Posterior vena cava (tissue), 2 donors: ENCODE data around the gene RAVER2. TPM values are rescaled to one million over a fixed set of nuclear protein-coding genes. Genes with fewer than 3 reads are reported as not detected.
"Not testable (repeated sequence)": the region's sequence is repeated elsewhere in the genome, so short reads cannot be mapped to it uniquely, and the experiment has no call there.

Experiments
- DNase-seq: peaks from one replicate; pipeline ENCODE4 v3.0.0-alpha.2; 2020; ENCODE audit warnings: low spot score
- intact Hi-C, 2 donors: fragments of 100-400 bp; cut with DNase I; formaldehyde crosslinking; loops; one replicate each; pipeline versions ENCODE4 v1.14.1 to v1.14.2; 2022 to 2023
- long read RNA-seq, 2 donors: library from polyadenylated mRNA; unstranded; transcript quantifications; one replicate each; pipeline ENCODE4 v2.0.0, GENCODE V29; 2020 to 2021
- total RNA-seq, 2 donors: library from RNA; stranded (reverse); fragmentation: NEBNext Ultra II Directional; extraction: Animal tissue kit (Norgen Biotek cat#: 25700); gene quantifications; one replicate each; pipeline ENCODE4 v1.2.1, GENCODE V29; 2021
- donor health status: DM: yes; HTN: yes; CAD: no.
- donor health status: DM: yes; HTN: yes; CAD: no.

Gene RAVER2, protein sequence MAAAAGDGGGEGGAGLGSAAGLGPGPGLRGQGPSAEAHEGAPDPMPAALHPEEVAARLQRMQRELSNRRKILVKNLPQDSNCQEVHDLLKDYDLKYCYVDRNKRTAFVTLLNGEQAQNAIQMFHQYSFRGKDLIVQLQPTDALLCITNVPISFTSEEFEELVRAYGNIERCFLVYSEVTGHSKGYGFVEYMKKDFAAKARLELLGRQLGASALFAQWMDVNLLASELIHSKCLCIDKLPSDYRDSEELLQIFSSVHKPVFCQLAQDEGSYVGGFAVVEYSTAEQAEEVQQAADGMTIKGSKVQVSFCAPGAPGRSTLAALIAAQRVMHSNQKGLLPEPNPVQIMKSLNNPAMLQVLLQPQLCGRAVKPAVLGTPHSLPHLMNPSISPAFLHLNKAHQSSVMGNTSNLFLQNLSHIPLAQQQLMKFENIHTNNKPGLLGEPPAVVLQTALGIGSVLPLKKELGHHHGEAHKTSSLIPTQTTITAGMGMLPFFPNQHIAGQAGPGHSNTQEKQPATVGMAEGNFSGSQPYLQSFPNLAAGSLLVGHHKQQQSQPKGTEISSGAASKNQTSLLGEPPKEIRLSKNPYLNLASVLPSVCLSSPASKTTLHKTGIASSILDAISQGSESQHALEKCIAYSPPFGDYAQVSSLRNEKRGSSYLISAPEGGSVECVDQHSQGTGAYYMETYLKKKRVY
- total RNA-seq = 10 to 100 TPM in 1 of 2 donors, 1 to 10 TPM in 1; 8.8 to 11.5 TPM
- long read RNA-seq, donor 1, full-length matches to known transcripts = 6 of 7 reads
- long read RNA-seq, donor 1, partial matches to known transcripts = 0 of 7 reads
- long read RNA-seq, donor 1, other reads (novel, unspliced or antisense) = 1 of 7 reads
- long read RNA-seq, donor 2, full-length matches to known transcripts = 1 of 3 reads
- long read RNA-seq, donor 2, partial matches to known transcripts = 0 of 3 reads
- long read RNA-seq, donor 2, other reads (novel, unspliced or antisense) = 2 of 3 reads

DNA sequence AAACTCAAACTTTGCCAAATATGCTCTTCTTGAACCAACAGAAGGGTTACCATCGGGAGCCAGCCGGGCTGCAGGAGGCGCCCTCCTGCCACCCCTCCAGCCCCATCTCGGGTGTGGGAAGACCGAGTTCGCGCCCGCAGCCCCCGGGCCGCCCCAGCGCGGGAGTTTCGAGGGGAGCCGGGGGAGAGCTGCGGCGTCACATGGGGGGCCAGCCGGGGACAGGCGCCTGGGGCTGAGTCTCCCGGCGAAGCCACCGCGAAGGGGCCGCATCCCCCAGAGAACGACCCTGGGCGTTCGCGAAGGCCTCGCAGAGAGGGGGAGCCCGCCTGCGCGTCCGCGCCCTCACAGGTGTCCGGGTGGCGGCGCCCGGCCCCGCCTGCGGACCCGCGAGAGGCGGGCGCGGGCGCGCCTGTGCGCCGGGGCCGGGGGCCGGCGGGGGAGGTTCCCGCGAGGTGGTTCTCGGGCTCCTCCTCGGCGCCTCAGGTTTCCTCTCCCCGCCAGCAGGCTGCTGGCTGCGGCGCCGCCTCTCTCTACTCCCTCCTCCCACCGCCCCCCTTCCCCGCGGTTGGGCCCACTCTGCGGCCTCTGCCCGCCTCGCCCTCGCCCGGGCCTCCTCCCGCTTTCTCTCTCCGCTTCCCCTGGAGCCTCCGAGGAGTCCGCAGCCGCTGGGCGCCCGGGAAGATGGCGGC, at the start of gene RAVER2:
TSS of gene RAVER2 (plus strand) at position 584 of the 689 bp plus-strand sequence. CDS start at position 682, 98 bp downstream.
- intact Hi-C loops = no loop called here
- peak; percentile 86 for DNase-seq

DNA sequence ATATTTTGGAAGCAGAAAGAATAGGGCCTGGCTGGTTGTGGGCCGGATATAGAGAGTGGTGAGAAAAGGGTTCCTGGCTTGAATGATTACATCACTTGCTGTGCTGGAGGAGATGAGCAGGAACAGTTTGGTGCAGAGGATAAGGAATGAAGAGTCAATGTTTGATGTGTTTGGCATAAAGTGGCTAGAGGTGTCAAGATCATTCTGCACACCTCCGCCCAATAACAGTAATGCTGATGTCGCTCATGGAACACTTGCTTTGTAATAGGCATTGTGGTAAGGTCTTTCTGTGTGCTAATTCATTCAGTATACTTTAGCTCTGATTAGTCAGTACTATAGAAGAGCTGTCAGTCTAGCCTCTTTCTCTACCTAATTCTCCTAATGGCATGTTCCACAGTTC, 48.0 kb upstream of the RAVER2 start:
- intact Hi-C loops = loop anchor here in 1 of 2 donors (1.0 kb wide), 1 partner anchor 34 kb away; no protein-coding TSS in a partner anchor

DNA sequence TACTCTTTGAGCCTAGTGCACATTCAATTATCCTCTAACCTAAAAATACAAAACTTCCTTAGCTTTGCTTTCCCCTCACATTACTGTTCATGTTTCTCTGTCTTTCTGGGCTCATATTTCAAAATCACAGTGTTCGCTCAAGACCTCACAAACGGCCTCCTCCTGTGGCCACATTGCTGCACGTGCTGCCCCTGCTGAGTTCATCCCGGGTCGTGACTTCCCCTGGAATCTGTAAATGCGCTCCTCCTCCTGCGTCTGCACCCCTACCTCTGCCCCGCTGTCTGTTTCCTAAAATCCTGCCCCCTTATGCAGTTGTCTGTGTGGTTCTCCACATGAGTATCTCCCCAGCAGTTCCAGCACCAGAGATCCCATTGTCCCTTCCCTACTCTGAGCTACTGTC, 45.5 kb upstream of the RAVER2 start:
- intact Hi-C loops = no loop called here
- DNase-seq = no peak

More for the DNA sequence above, 48.0 kb upstream of the RAVER2 start:
- DNase-seq = no peak

DNA sequence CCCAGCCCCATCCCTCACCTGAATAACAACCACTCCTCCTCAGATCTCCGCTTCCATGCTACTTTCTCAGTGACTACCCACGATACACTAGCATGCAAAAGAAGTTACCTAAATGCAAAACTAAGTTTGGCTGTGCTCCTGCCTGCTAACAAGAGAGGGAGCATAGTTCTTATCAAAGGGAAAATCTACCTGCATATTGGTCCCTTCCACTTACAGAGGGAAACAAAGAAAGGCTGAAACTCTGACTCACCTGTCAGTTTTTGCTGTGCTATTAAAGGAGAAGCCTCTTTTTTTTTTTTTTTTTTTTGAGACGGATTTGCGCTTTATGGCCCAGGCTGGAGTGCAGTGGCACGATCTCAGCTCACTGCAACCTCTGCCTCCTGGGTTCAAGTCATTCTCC, 43.8 kb upstream of the RAVER2 start:
- intact Hi-C loops = no loop called here
- DNase-seq = no peak

DNA sequence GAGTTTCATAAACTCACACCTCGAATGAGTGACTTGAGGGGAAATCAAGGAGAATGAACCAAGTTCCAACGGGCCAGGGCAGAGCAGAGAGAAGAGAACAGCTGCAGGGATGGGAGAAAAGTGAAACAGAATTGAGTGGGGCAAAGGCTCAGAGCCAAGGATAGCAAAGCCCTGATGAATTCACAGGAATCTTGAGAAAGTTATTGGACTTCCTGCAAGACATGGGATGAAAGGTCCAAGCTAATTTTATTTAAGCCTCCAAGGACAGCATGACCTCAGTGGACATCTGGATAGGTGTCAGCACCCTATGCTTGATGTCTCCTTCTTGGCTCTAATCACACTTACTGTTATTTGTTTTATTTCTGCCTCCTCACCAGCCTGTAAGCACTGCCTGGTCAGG, 43.0 kb upstream of the RAVER2 start:
- intact Hi-C loops = no loop called here
- no peak for DNase-seq

DNA sequence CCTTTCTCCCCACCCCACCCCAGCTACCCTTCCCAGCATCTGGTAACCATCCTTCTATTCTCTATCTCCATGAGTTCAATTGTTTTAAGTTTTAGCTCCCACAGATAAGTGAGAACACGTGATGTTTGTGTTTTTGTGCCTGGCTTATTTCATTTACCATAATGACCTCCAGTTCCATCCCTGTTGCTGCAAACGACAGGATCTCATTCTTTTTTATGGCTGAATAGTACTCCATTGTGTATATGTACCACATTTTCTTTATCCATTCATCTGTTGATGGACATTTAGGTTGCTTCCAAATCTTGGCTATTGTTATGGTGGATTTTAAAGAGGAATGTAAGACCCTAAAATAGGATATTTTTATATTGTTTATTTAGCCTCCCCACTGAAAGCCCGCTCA, 42.2 kb upstream of the RAVER2 start:
- DNase-seq, intact Hi-C loops: not testable (repeated sequence)

DNA sequence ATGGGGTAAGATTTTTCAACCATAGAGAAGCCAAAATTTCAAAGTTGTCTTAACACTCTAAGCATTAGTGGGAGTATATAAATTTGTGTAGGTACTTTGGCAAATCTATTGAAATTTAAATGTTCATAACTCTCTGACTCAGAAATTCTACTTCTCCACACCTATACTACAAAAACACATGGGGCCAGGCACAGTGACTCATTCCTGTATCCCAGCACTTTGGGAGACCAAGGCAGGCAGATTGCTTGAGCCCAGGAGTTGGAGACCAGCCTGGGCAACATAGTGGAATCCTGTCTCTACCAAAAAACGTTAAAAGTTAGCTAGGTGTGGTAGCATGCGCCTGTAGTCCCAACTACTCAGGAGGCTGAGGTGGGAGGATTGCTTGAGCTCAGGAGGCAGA, 41.3 kb upstream of the RAVER2 start:
- intact Hi-C loops = no loop called here
- DNase-seq = no peak

DNA sequence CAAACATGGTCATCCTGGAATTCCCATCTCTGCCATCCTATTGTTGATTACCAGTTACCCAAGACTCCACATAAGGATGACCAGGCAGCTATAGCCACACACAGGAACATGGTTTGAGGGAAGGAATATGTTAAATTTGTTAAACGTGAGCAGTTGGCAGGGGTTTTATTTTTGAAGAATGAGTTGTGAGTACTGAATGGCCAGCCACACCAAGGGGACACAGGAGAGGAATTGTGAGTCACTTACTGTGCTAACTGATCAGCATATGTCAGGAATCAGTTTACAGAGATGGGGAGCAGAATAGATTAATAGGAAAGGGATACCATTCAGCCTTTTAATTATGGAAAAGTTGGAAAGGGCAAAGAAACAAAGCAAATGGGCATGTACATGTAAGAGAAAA, 39.3 kb upstream of the RAVER2 start:
- no peak for DNase-seq

DNA sequence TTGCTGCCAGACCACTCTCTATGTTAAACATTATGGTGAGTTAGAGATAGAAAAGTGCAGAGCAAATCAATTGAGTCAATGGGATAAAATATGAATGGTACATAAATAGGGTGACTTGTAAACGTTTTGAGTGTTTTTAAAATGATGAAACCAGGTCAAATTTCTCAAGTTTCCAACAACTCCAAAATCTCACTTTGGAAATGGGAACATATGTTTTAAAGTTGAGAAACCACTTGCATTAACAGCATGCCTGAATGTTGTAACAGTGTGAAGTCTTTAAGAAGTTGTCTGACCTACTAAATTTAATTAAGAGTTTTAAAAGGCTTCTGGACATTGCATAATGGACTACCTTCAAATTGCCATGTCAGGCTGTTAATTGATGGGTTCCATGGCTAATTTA, 33.6 kb upstream of the RAVER2 start:
- DNase-seq = no peak

More for the DNA sequence above, 39.3 kb upstream of the RAVER2 start:
- intact Hi-C loops = no loop called here

DNA sequence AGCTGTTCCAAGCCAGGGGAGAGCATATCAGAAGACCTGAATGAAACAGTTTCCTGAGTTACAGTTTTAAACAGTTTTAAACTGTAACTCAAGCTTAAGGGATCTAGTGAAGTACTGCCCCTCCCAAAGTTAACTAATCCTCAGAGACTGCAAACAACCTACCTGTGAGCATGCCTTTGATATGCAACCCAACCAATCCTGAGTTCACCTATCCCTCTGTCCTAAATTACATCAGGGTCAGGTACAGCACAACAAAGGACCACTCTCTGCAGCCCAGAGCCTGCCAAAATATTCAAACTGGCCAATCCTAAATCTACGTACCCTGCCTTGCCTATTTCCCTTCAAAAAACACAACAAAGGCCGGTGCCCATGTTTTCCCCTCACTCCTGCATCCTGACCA, 32.8 kb upstream of the RAVER2 start:
- no peak for DNase-seq
- intact Hi-C loops = no loop called here

More for the DNA sequence above, 33.6 kb upstream of the RAVER2 start:
- intact Hi-C loops = no loop called here

DNA sequence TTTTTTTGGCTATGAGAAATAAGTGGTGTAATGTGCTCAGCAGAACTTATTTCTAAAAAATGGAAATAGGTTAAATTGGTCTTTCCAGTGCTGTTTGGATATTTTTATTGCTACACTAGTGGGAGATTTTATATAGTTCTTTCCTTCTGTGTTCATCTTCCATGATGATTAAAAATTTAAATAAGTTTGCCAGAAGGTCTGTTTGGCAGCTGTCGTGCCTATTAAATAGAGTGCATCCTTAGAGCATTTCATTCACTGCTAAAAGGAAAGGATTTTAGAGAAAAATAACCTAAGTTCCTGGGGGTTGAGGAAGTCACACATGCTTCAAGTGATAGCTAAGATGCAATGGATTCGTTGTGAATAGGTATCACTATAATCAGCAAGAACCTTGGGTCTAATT, 29.7 kb upstream of the RAVER2 start:
- no peak for DNase-seq
- intact Hi-C loops = no loop called here

DNA sequence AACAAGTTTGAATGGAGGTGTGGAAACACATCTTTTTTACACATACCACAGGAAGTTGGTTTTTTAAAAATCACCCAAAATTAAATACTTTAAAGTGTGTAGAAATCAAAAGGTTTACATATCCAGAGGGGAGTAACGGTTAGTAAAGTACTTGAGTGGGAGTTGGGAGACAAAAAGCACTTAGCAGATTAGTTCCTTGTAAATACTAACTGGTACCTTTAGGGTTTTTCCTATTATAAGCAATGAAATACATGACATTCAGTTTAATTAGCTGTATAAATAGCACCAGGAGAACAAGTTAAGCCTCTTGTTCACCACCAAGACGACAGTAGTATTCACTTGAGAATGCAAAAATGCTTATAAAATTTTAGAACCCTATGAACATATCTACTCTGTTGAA, 23.7 kb upstream of the RAVER2 start:
- intact Hi-C loops = loop anchor here in 1 of 2 donors (5.0 kb wide), 1 partner anchor 746 kb away; no protein-coding TSS in a partner anchor
- no peak for DNase-seq

DNA sequence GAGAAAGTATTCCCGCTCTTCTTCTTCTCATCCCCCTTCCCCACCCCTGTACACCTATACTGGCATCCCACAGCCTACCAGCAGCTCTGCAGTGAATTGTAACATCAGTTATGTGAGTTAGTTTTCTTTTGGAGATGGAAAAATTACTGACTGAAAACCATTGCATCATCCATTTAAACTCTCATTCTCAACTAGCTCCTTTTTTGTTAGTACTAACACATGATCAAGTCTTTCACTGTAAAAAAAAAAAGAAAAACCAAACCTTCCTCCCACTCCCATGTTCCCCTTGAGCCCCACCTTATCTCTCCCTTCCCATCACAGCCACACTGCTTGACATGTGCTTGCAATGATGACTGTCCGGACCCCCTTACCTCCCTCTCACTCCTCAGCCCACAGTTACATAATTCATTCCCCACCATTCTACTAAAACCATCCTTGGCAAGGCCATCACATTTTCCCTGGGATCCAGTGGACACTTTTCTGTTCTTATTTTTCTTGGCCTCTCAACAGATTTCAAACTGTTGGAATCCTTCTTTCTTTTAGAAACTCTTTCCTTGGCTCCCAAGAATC, 23.2 kb upstream of the RAVER2 start:
- intact Hi-C loops = loop anchor here in 1 of 2 donors (5.0 kb wide), 1 partner anchor 746 kb away; no protein-coding TSS in a partner anchor
- no peak for DNase-seq

DNA sequence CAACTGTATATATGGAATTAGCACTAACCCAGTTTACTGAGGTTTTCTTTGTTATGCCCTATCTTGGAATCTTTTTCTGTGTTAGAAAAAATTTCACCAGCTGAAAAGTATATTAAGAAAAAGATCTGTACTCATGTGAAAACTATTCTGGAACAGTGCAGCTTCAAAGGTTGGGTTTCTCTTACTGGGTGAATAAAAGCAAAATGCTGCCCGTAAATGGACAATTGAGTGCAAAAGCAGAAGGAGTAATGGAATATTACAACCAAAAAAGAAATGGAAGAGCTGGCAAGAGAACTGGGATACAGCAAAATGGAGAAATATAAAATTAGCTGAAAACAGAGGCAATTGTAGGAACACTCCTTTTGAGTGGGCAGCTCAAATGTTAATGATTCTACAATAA, 17.0 kb upstream of the RAVER2 start:
- DNase-seq = no peak
- intact Hi-C loops = no loop called here

DNA sequence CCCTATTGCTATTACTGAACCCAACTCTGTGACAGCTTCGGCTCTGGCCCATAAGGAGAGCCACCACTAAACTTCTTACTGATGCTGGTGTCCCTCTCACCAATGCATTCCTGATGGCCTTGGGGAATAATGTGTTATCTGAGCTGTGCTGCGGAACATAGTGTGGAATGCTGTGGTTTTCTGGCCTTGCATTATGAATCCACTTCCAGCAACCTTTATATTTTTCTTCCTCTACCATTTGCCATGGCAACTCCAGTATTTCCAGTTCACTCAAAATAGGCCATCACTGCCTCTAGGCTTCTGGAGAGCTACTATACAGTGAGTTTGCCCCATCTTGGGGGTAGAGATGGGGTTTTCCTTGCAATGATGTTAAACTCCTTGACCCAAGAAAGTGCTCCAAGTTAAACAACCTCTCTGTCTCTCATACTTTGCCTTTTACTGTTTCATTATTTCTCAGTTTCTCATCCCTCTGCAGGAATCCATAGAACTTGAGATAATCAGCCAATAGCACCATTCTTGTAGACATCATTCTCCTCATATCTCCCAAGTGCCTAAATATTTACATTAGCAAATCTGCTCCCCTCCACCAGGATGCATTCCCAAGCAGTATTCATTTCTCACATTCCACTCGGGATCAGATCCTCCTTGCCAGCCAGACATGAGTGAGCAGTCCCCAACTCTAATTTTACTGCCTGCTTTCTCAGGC, 11.1 kb upstream of the RAVER2 start:
- intact Hi-C loops = no loop called here
- DNase-seq = no peak

DNA sequence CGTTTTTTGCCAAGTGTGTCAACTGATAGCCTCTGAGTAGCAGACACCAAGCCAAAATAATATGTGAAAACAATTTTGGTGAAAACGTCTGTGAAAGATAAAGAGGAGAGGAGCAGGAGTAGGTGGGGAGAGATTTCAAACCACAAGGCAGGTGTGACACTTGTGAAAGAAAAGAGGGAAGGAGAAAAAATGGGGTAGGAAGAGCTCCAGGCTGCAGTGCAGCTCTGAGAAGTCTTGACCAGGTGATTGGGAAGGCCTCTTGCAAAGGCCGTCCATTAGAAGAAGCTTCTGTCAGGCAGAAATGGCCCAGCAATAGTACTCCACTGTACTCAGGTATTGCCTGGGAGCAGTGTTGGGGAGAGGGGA, 10.6 kb upstream of the RAVER2 start:
- intact Hi-C loops = no loop called here
- no peak for DNase-seq

DNA sequence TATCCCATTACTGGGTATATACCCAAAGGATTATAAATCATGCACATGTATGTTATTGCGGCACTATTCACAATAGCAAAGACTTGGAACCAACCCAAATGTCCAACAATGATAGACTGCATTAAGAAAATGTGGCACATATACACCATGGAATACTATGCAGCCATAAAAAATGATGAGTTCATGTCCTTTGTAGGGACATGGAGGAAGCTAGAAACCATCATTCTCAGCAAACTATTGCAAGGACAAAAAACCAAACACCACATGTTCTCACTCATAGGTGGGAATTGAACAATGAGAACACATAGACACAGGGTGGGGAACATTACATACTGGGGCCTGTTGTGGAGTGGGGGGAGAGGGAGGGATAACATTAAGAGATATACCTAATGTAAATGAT, 4.2 kb upstream of the RAVER2 start:
- intact Hi-C loops, DNase-seq: not testable (repeated sequence)

DNA sequence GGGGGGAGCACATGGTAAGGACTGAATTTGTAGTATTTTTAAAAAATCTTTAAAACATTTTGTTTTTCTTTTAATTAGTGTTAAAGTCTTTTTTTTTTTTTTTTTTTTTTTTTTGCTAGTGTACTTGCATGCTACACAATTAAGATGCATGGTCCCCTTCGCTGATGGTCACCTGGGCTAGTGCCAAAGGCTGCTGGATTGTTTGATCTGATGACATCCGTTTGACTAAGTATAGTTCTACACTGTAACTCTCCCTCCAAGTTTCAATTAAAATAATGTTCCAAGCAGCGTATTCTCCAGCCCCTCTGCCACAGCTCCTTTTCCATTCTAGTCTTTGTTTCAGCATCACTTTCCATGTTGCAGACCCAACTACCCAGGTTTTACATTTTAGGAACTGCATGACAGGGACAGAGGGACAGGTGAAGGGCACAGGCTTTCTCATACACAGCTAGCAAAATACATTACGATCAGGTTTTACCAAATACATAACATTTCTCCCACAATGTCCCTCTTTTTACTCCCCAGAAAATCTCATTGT, 852 bp upstream of the RAVER2 start:
- intact Hi-C loops = no loop called here
- DNase-seq = no peak
